ENCODE data around the gene CASP9. TPM values are rescaled to one million over a fixed set of nuclear protein-coding genes. Genes with fewer than 3 reads are reported as not detected.

CASP9 gene
- total RNA-seq (10 to 100 TPM; 13.4 to 15.9 TPM), polyA plus RNA-seq (1 to 10 TPM; 8.0 to 8.6 (median 8.4) TPM), total RNA-seq (3.7 to 15.9 (median 8.7) reads per million in 6 experiments)

DNA sequence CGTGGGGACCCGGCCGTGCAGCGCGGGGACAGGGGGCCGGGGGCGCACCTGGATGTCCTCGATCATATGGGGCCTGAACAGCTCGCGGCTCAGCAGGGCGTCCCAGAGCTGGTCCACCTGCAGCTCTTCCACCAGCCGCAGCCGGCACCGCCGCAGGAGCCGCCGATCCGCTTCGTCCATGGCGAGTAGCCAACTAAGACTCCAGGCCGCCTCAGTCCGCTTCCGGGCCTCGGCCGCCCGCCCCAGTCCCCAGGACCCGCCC lies at the start of gene CASP9:
Gene CASP9 (minus strand): TSS at position 195 of the 262 bp plus-strand sequence. CDS start 15 bp downstream, at position 180.
- POLR2A ChIA-PET = interaction anchor here (1.0 kb wide), 1 partner anchor 10 kb away, joined by 3 read pairs; no protein-coding TSS in a partner anchor
- ATAC-seq = peak; percentile 4 to 16

DNA sequence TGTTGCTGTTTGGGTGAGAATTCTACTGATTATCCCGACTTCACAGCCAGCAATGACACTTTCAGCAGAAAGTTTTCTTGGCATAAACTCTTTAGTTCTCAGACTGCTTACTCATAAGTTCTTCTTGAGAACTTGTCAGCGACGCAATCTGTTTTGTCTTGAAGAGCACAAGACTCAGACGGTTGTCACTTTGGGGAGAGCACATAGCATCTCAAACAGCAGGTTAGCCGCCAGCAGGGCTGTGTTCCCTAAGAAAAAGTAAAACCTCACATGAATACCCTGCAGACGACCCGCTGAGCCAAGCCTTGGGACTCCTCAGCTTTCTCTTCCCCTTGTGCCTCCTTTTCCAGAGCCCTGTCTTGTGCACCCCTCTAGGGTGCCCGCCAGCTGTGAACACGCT lies 49.5 kb upstream of the CASP9 start:
- H3K4me1 Mint-ChIP-seq = peaks cover under 1 to 27% (median 18%) of the 10 kb centered on the region in 4 donors
- no peaks in the 10 kb centered on the region for H3K27me3 Mint-ChIP-seq
- peak overlapping the region in 4 of 10 donors; percentile 19 to 63 (median 46) for H3K27ac Mint-ChIP-seq
- DNase-seq (no peak), ATAC-seq (no peak)
- peaks cover 0 to 56% (median 23%) of the 10 kb centered on the region in 3 donors for H3K36me3 Mint-ChIP-seq
- POLR2A ChIA-PET = interaction anchor here (0.7 kb wide), 1 partner anchor 389 kb away, joined by 5 read pairs; no protein-coding TSS in a partner anchor
- H3K4me3 Mint-ChIP-seq = no peak overlapping the region
- H3K9me3 Mint-ChIP-seq = no peaks in the 10 kb centered on the region

More for the DNA sequence above, at the start of gene CASP9:
- Mint-ChIP-seq H3K9me3 (no peaks in the 10 kb centered on the region), H3K4me1 (peaks cover 30 to 55% (median 53%) of the 10 kb centered on the region in 4 donors), H3K27me3 (peaks cover 0 to 2% (median 0%) of the 10 kb centered on the region in 5 donors), H3K27ac (peak within 1 kb of the TSS; percentile 97 to 100 (median 100)), H3K4me3 (peak within 1 kb of the TSS; percentile 87 to 97 (median 92)), H3K36me3 (peaks cover 0 to 1% (median 0%) of the 10 kb centered on the region in 3 donors)
- no peak for DNase-seq

DNA sequence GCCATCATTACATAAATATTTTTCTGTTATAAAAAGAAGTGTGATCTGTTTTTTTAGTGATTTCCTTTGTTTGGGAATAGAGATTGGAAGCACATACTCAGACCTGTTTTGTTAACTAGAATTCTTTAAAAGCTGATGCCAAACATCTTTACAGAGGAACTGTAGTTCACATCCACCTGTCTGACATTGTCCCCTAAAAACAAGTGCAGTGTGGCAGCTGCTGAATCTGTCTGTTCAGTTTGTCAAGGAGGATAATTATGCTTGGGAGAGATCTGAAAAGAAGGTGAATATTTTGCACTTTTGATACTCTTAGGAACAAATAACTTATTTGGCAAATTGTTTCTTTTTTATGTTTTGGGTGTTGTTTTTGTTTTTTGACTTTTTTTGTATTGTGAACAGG lies 47.3 kb upstream of the CASP9 start:
- no peaks in the 10 kb centered on the region for H3K9me3 Mint-ChIP-seq
- DNase-seq = no peak
- no peaks in the 10 kb centered on the region for H3K27me3 Mint-ChIP-seq
- H3K4me3 Mint-ChIP-seq = no peak overlapping the region
- H3K36me3 Mint-ChIP-seq = peaks cover 0 to 75% (median 23%) of the 10 kb centered on the region in 3 donors
- peaks cover 0 to 16% (median 2%) of the 10 kb centered on the region in 4 donors for H3K4me1 Mint-ChIP-seq
- peak overlapping the region in 9 of 10 donors; percentile 30 to 89 (median 72) for H3K27ac Mint-ChIP-seq
- no peak for ATAC-seq
- POLR2A ChIA-PET = interaction anchor here (0.7 to 1.0 kb wide), 3 partner anchors 8 to 56 kb away, joined by 3 to 4 read pairs (median 3); no protein-coding TSS in a partner anchor

DNA sequence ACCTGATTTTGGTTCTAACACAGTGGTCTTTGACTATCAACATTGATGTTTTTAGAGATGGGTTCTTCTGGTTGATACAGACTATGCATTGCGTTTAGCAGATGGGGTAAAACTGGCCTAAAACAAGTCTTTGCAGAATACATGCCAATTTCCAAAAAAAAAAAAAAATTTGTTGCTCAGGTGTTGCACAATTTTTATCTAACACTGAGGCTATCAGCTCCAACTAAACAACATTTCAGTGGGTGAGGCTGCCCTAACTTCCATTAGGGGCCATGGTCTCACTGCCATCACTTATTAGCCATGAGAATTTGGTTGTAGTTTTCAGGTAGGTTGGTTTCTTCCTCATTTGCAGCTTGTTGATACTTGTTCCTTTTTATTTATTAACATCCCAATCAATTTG lies 46.8 kb upstream of the CASP9 start:
- peaks cover 0 to 79% (median 25%) of the 10 kb centered on the region in 3 donors for H3K36me3 Mint-ChIP-seq
- H3K9me3 Mint-ChIP-seq = no peaks in the 10 kb centered on the region

DNA sequence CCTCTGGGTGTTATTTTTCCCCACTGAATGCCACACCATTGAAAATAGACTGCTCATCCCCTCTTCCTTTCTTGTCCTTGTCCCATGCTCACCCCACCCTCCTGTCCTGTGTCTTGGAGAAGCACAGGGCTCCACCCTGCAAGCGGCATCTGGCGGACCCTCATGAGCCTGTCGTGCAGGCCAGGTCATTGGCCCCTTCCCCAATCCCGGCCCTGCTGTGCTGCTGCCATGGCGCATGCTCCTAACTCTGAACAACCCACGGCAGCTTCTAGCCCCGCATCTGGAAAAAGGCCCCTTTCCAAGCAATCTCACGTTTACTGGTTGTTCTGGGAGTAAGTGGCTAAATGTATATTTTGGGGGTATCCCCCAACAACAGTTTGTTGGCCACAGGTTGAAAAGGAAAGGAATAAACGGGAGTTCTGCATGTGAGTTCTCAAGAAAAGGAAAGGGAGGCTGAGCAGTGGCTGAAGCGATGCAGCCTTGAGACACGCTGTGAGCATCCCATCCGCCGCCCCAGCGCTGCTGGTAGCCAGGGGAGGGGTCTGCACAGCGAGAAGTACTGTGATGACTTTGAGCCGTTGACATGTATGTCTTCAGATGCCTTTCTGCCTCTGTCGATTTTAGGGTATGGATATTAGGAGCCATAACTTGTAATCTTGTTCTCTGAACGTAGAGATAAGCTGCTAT lies 44.5 kb upstream of the CASP9 start:
- Mint-ChIP-seq H3K4me3 (no peak overlapping the region), H3K36me3 (peaks cover 4 to 85% (median 27%) of the 10 kb centered on the region in 3 donors), H3K4me1 (peaks cover 0 to 24% (median 1%) of the 10 kb centered on the region in 4 donors), H3K9me3 (no peaks in the 10 kb centered on the region), H3K27me3 (no peaks in the 10 kb centered on the region), H3K27ac (peak overlapping the region in 6 of 10 donors; percentile 20 to 86 (median 45))
- ATAC-seq (no peak), DNase-seq (no peak)
- POLR2A ChIA-PET = interaction anchor here (0.6 kb wide), 2 partner anchors 17 to 40 kb away, joined by 3 to 4 read pairs; no protein-coding TSS in a partner anchor

More for the DNA sequence above, 46.8 kb upstream of the CASP9 start:
- H3K4me3 Mint-ChIP-seq = no peak overlapping the region
- peak overlapping the region in 8 of 10 donors; percentile 21 to 84 (median 60) for H3K27ac Mint-ChIP-seq
- ATAC-seq (no peak), DNase-seq (no peak)
- H3K27me3 Mint-ChIP-seq = no peaks in the 10 kb centered on the region
- POLR2A ChIA-PET = interaction anchor here (0.7 to 1.0 kb wide), 3 partner anchors 8 to 56 kb away, joined by 3 to 4 read pairs (median 3); no protein-coding TSS in a partner anchor
- peaks cover 0 to 16% (median 2%) of the 10 kb centered on the region in 4 donors for H3K4me1 Mint-ChIP-seq

DNA sequence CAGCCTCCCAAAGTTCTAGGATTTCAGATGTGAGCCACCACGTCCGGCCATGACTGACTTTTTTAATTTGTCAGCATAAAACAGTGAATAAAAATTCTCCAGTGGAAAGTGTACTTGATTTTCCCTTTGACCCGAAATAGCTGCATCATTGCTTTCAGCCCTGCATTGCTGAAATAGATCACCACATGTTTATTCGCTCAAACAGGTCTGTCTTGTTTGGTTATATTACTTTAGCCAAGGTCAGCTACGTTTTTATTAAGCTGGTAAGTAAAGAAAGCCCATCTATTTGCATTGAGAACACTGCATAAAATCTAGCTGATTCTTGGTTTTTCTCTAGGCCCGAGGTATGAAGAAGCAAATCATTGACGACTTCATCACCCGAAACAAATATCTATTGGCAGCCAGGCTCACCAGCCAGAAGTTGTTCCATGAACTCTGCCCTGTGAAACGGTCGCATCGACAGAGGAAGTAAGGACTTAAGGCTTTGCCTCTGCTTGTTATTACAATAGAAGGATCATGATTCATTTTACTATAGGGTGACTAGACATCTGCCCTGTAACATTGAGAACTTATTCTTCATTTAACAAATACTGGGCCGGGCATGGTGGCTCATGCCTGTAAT lies 35.3 kb upstream of the CASP9 start:
- no peak for ATAC-seq
- Mint-ChIP-seq H3K27me3 (no peaks in the 10 kb centered on the region), H3K9me3 (no peaks in the 10 kb centered on the region), H3K4me1 (peaks cover 0 to 7% (median 0%) of the 10 kb centered on the region in 4 donors), H3K4me3 (no peak overlapping the region), H3K27ac (peak overlapping the region in 1 of 10 donors; percentile 61), H3K36me3 (peaks cover 7 to 62% (median 29%) of the 10 kb centered on the region in 3 donors)
- POLR2A ChIA-PET = no interaction called here
- no peak for DNase-seq

DNA sequence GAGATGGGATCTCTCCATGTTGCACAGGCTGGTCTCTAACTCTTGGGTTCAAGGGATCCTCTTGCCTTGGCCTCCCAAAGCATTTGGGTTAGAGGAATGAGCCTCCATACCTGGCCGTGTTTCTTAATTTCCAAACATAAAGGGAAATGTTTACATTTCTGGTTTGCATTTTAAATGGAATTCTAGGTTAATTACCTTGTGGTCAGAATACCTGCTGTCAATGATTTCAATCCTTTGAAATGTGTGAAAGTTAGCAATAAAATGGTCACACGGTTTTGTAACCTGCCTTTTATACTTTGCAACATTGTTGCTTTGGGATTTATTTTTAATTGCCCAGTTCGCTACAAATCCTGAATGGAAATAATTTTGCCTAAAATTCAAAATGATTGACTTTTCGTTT lies 34.5 kb upstream of the CASP9 start:
- Mint-ChIP-seq H3K27me3 (no peaks in the 10 kb centered on the region), H3K27ac (peak overlapping the region in 2 of 10 donors; percentile 31 to 38), H3K4me1 (no peaks in the 10 kb centered on the region), H3K4me3 (no peak overlapping the region), H3K9me3 (no peaks in the 10 kb centered on the region), H3K36me3 (peaks cover 4 to 56% (median 25%) of the 10 kb centered on the region in 3 donors)
- POLR2A ChIA-PET = no interaction called here
- no peak for ATAC-seq
- DNase-seq = no peak

DNA sequence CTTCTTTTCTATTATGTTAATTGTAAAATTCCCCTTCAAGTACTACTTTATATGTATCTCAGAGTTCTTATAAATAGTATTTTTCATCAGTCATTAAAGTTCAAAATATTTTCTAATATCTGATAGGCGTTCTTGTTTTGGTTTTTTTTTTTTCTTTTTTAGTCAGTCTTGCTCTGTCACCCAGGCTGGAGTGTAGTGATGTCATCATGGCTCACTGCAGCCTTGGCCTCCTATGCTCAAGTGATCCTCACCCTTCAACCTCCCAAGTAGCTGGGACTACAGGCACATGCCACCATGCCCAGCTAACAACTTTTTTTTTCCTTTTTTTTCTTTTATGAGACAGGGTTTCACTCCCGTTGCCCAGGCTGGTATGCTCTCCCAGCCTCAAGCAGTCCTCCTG lies 33.6 kb upstream of the CASP9 start:
- Mint-ChIP-seq H3K9me3 (no peaks in the 10 kb centered on the region), H3K36me3 (peaks cover 4 to 51% (median 21%) of the 10 kb centered on the region in 3 donors), H3K27ac (peak overlapping the region in 2 of 10 donors; percentile 31 to 32), H3K4me1 (no peaks in the 10 kb centered on the region), H3K4me3 (no peak overlapping the region), H3K27me3 (no peaks in the 10 kb centered on the region)
- no peak for ATAC-seq
- POLR2A ChIA-PET = no interaction called here
- DNase-seq = no peak

DNA sequence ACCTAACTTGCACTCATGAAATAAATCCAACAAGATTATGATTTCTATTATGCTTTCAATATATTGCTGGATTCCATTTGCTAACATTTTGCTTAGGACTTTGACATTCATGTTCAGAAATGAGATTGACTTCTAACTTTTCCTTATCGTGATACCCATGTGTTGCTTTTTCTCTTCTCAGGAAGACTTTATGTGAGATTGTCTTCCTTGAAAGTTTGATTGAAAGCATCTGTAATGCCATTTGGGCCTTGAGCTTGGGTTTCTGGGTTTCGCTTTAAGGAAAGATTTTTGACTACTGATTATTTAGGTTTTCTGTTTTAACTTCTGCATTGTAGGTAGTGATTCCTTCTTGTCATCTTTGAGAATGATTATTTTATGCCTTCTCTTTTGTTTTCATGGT lies 33.0 kb upstream of the CASP9 start:
- ATAC-seq = no peak
- POLR2A ChIA-PET = no interaction called here
- peaks cover 4 to 45% (median 17%) of the 10 kb centered on the region in 3 donors for H3K36me3 Mint-ChIP-seq
- no peak for DNase-seq
- peak overlapping the region in 2 of 10 donors; percentile 28 to 39 for H3K27ac Mint-ChIP-seq
- no peak overlapping the region for H3K4me3 Mint-ChIP-seq
- H3K27me3 Mint-ChIP-seq = no peaks in the 10 kb centered on the region
- no peaks in the 10 kb centered on the region for H3K9me3 Mint-ChIP-seq
- no peaks in the 10 kb centered on the region for H3K4me1 Mint-ChIP-seq

DNA sequence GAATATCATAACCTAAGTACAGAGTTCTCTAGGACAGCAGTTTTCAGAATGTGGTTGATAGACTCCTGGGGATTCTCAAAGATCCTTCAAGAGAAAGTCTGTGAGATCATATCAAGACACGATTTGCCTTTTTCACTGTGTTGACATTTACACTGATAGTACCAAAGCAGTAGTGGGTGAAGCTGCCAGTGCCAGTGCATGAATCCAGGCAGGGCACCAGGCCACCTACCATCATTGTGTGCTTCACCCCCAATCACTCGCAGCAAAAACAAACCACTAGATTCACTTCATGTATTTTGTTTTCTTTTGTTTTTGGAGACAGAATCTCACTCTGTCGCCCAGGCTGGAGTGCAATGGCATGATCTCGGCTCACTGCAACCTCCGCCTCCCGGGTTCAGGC lies 26.6 kb upstream of the CASP9 start:
- POLR2A ChIA-PET = no interaction called here
- Mint-ChIP-seq H3K36me3 (peaks cover 5 to 56% (median 11%) of the 10 kb centered on the region in 3 donors), H3K9me3 (no peaks in the 10 kb centered on the region), H3K4me1 (peaks cover 0 to 3% (median 0%) of the 10 kb centered on the region in 4 donors), H3K27ac (peak overlapping the region in 4 of 10 donors; percentile 1 to 65 (median 54)), H3K4me3 (no peak overlapping the region), H3K27me3 (no peaks in the 10 kb centered on the region)
- no peak for DNase-seq
- ATAC-seq = no peak

DNA sequence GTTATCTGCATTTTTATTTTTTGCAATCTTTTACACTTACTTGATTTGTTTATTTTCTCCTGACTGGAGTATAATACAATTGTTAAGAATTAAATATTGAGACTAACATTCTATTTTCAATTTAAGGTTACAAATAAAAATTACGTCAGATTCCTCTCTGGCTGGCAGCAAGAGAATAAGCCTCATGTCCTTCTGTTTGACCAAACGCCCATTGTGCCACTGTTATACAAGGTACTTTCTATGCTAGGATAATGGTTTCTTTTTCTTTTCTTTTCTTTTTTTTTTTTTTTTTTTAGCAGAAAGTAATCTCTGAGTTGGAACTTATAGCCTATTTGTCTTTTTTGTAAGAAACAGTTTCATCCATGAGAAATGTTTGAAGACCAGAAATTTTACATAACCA lies 22.6 kb upstream of the CASP9 start:
- POLR2A ChIA-PET = no interaction called here
- no peak overlapping the region for H3K27ac Mint-ChIP-seq
- DNase-seq = no peak
- H3K27me3 Mint-ChIP-seq = no peaks in the 10 kb centered on the region
- H3K4me3 Mint-ChIP-seq = no peak overlapping the region
- H3K9me3 Mint-ChIP-seq = no peaks in the 10 kb centered on the region
- no peak for ATAC-seq
- H3K36me3 Mint-ChIP-seq = peaks cover 5 to 88% (median 12%) of the 10 kb centered on the region in 3 donors
- peaks cover 0 to 7% (median 2%) of the 10 kb centered on the region in 4 donors for H3K4me1 Mint-ChIP-seq

DNA sequence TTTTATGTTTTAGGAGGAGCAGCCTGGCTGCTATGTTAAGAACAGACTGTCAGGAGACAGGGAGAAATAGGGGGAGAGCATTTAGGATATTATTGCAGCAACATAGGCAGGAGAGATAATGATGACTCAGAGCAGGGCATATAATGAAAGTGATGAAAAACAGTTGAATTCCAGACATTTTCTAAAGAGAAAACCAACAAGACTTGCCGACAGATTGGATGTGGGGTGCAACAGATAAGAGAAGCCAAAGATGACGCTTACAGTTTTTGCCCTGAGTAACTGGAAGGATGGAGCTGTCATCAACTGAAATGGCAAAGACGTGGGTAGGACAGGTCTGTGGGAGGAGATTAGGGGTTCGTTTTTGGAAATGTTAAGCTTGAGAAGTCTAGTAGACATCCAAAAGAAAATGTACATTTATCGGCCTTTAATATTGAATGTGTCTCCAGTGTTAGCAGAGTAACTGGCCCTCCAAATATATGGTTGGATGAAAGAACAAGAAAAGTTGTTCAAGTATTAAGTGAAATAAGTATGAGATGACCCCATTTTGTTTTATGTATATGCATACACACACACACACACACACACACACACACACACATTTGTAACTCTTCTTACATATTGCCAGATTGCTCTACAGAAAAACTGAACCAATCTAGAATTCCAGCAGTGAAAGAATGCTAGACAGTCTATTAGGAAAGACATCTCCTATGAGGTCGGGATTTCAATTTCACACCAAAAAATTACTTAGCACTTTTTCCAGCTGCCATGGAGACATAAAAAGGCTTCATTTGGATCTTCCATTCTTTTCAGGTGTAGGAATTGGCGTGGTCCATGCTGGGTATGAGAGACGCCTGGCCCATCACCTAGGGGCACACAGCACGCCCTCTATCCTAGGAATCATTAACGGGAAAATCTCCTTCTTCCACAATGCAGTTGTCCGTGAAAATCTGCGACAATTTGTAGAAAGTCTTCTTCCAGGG lies 19.9 kb upstream of the CASP9 start:
- peaks cover 5 to 87% (median 21%) of the 10 kb centered on the region in 3 donors for H3K36me3 Mint-ChIP-seq
- no peaks in the 10 kb centered on the region for H3K9me3 Mint-ChIP-seq
- no peak overlapping the region for H3K4me3 Mint-ChIP-seq
- DNase-seq = no peak
- peaks cover 0 to 7% (median 6%) of the 10 kb centered on the region in 4 donors for H3K4me1 Mint-ChIP-seq
- POLR2A ChIA-PET = no interaction called here
- H3K27ac Mint-ChIP-seq = peak overlapping the region in 2 of 10 donors; percentile 33 to 88
- ATAC-seq = no peak
- H3K27me3 Mint-ChIP-seq = no peaks in the 10 kb centered on the region
